GM21423 (cell line): ENCODE results near the gene ACADVL.

Source experiments
- ATAC-seq: cut with Tn5 transposase; IDR thresholded peaks from one replicate; pipeline ENCODE4 v1.9.1; 2021; ENCODE audit warnings: mild to moderate bottlenecking, moderate library complexity; ENCODE audit not compliant: unreplicated experiment

The ACADVL gene

GRCh38 chr17:7216242-7217112, 3.3 kb upstream of the ACADVL start:
- no peak for ATAC-seq

DNA sequence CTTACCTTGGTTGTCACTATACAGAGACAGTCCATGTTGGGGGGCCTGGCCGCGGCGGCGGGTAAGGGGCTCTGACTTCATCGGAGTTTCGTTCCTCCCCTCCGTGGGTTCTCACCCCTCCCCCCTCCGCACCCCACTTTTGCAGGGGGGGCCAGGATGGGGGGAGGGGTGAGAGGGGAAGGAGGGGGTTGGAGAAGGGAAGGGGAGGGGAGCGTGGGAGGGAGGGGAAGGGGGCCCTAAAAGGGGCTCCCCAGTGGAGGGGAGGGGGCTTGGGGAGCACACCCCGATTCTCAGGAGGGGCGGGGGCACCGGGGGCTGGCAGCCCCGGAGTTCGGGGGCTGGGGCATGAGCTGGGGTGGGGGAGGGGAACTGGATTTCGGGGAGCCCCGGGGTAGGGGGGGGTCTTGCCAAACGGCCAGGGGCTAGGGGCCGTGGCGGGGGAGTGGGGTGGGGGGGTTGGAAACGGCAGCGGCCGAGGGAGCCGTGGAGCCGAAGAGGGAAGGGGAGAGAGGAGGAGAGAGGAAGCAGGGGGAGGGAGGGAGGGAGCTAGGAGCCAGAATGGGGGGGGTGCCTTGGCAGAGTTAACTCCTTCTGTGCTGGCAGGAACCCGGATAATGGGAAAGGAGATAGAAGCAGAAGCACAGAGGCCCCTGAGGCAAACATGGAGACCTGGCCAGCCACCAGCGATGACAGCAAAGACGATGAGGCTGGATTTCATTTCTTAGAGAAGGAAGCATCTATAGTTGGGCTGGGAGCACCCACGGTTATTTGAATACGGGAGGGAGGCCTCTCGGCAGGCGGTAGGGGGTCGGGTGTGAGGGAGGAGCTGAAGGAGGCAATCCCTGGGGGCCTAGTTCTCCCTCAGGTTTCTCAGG, 2.4 kb upstream of the ACADVL start:
- ATAC-seq: no peak

GRCh38 chr17:7218166-7218565, 1.6 kb upstream of the ACADVL start:
- no peak for ATAC-seq

GRCh38 chr17:7218758-7219157, 980 bp upstream of the ACADVL start:
- no peak for ATAC-seq

DNA sequence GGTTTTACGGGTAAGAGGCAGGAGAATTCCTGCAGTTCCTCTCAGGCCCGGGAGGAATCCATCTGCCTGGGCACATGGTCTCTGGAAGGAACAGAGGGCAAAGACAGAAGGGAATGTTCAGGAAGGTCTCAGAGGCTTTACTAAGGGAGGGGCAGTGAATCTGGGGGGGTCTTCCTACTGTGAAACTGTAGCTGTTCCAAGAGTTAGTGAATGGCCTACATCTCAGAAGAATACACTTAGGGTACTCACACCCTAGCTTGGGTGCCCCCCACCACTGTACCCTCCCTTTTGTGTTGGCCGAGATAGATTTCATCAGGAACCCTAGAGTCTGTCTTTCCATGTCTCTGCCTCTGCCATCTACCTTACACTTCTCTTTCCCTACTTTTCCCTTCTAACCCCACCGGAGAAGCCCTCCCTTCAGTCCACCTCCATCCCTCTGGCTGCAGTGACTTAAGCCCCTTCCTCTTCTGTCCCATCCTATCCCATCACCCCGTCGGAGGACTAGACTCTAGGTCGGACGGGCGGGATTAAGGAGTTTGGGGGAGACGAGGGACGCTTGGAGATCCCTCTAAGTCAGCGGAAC, 418 bp upstream of the ACADVL start:
- ATAC-seq: no peak

DNA sequence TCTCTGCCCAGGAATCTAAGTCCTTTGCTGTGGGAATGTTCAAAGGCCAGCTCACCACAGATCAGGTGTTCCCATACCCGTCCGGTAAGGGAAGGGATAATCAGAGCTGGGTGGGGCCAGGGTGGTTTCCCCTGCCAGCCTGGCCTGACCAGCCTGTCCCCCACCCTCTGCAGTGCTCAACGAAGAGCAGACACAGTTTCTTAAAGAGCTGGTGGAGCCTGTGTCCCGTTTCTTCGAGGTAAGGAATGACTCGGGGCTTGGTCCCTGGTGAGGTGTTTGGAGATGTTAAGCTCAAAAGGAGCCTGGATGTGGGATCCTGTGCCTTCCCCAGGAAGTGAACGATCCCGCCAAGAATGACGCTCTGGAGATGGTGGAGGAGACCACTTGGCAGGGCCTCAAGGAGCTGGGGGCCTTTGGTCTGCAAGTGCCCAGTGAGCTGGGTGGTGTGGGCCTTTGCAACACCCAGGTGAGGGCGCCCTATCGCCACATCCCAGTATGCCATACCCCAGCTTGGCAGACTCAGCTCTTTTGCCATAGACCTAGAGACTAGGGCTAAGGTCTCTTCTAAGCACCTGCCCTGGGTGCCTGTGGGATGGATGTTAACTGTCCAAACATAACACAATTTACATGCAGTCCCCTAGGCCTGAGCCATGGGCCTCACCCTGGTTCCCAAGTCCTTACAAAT, 997 bp downstream of the ACADVL start:
- no peak for ATAC-seq

DNA sequence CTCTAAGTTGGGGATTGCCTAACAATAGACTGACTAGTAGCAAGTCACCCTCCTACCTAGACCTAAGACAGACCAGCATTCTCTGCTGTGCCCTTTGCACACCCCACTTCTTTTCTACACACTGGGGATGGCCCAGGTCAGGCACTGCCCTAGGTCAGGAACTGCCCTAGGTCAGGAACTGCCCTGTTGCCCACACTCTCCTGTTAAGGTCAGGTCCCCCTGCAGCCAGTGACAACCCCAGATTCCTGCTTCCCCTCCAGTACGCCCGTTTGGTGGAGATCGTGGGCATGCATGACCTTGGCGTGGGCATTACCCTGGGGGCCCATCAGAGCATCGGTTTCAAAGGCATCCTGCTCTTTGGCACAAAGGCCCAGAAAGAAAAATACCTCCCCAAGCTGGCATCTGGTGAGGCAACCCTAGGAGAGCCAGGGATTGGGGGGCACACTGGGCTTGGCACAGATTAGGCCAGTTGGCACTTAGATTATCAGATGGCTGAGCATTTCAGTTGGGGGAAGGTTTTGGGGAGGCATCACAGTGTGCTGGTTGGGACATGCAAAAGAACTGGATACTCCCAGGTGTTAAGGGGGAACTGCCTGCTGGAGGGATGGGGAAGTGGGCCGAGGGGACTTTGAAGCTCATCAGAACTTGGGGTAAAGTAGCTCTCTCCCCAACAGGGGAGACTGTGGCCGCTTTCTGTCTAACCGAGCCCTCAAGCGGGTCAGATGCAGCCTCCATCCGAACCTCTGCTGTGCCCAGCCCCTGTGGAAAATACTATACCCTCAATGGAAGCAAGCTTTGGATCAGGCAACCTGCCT, 1.7 kb downstream of the ACADVL start:
- no peak for ATAC-seq

DNA sequence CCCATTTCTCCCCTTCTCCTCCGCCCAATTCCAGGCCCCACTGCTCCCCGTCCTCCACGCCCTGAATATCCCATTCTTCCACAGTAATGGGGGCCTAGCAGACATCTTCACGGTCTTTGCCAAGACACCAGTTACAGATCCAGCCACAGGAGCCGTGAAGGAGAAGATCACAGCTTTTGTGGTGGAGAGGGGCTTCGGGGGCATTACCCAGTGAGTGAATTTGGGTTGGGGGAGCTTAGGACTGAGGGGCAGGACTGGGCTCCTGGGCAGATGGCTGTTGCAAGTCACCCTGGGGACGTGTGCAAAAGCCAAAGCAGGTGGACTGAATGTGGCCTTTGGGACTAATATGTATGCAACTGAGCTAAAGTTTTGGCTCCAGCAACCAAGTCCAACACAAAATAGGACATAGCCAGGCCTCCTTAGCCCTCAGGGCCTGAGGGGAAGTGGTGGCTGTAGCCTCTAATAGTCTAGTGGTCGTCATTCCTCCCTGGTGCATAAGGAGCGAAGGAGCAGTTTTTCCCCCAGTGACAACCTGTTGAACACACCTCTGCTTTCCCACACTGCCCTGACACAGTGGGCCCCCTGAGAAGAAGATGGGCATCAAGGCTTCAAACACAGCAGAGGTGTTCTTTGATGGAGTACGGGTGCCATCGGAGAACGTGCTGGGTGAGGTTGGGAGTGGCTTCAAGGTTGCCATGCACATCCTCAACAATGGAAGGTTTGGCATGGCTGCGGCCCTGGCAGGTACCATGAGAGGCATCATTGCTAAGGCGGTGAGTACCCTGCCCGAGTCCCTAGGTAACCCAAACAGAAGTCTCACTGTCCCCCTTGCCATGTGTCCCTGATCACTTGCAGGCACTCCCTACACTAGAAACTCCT, 2.6 kb downstream of the ACADVL start:
- no peak for ATAC-seq

DNA sequence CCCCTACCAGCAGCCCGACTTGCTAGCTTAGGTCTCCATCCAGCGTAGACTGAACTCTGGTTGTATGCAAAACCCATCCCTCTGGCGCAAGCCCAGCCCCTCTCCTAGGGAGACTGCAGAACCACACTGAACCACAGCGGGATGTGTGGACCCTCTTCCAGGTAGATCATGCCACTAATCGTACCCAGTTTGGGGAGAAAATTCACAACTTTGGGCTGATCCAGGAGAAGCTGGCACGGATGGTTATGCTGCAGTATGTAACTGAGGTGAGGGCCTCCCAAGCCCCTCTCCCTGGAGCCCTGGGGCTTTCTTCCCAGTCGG, 3.2 kb downstream of the ACADVL start:
- no peak for ATAC-seq

DNA sequence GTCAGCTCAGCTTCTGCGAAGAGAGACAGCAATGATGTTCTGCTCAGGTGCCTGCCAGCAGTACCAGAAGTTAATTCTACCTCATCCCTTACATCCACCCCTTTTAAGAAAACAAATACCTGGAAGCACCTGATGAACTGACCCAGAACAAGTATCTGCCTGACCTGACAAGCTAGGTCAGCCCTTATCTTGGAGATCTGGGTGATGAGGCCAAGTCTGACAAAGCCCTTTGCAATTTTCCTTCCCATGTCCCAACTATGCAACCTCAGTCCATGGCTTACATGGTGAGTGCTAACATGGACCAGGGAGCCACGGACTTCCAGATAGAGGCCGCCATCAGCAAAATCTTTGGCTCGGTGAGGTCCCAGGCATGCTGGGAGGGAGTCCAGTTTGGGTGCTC, 3.6 kb downstream of the ACADVL start:
- ATAC-seq: no peak

DNA sequence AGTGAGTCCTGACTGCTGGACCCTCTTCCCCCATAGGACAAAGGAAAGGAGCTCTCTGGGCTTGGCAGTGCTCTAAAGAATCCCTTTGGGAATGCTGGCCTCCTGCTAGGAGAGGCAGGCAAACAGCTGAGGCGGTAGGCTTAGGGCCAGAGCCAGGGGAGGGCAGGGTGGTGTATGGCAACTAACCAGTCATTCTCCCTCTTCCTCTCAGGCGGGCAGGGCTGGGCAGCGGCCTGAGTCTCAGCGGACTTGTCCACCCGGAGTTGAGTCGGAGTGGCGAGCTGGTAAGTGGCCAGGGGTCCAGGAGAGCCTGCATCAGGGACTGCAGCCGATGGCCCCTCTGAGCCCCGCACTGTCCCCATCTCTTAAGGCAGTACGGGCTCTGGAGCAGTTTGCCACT, 4.4 kb downstream of the ACADVL start:
- ATAC-seq: no peak

- no peak for ATAC-seq
These were observed 4.9 kb downstream of the ACADVL start for GRCh38 chr17:7224661-7225111.

- ATAC-seq: no peak
These were observed 6.1 kb downstream of the ACADVL start for GRCh38 chr17:7225711-7226331.

- ATAC-seq: no peak
These were observed 7.3 kb downstream of the ACADVL start for GRCh38 chr17:7226721-7227710.

DNA sequence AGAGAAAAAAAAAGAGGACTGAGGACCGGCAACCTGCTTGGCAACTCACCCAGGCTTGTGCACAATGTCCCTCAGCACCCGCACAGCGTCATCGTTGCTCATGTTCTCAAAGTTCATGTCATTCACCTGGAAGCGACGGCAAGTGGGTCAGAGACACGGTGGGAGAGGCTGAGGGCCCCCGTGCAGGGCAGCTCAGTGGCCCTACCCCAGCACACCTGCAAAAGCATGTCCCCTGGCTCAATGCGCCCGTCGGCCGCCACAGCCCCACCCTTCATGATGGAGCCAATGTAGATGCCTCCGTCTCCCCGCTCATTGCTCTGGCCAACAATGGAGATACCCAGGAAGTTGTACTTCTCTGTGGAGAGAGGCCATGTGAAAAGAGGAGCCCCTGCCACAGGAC, 9.2 kb downstream of the ACADVL start:
- ATAC-seq: no peak

DNA sequence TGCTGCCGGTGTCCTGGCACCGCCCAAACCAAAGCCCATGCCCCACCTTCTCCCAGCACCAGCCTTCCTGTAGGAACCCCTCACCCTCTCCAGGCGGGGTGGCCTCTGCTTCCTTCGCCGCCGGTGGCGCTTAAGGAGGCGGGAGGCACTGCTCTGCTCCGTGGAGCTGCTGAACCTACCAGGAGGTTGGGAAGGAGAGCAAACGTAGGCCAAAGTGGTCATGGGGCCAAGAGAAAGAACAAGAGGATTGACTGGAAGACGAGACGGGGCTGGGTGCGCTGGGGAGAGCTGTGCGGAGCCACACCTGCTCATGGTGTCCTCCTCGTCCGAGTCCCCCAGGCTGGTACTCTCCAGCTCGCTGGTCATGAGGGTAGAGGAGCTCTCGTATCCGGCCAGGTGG, 9.8 kb downstream of the ACADVL start:
- ATAC-seq: no peak

- ATAC-seq: no peak
These were observed 12.4 kb downstream of the ACADVL start for GRCh38 chr17:7232114-7232513.

- no peak for ATAC-seq
These were observed 14.0 kb downstream of the ACADVL start for GRCh38 chr17:7233701-7234082.
